Lung (tissue), 12 donors: ENCODE data around the gene MAML3. TPM values are rescaled to one million over a fixed set of nuclear protein-coding genes. Genes with fewer than 3 reads are reported as not detected.

Source experiments
- ATAC-seq: fragments of 200-7000 bp; cut with Tn5 transposase; one replicate; pipeline ENCODE4 v1.9.1; 2020; ENCODE audit warnings: moderate number of reproducible peaks; ENCODE audit not compliant: insufficient read depth, low FRiP score
- DNase-seq, 3 donors: peaks; one replicate each; pipeline ENCODE4 v3.0.0-alpha.2; 2013 to 2017
- H3K27ac ChIP-seq, 2 donors: one replicate each; pipeline ENCODE4 v1.5.1; 2013; ENCODE audit warnings: mild to moderate bottlenecking in 2 of 2, moderate library complexity in 2 of 2, control low read depth in 1 of 2, inconsistent platforms in 1 of 2, low read depth in 1 of 2, low read length in 1 of 2
- H3K27me3 ChIP-seq, 3 donors: one replicate each; pipeline ENCODE4 v1.5.1; 2013; ENCODE audit warnings: low read length in 2 of 3; ENCODE audit not compliant: control insufficient read depth in 3 of 3, insufficient read depth in 3 of 3
- H3K36me3 ChIP-seq, 4 donors: one replicate each; pipeline ENCODE4 v1.5.1; 2013; ENCODE audit warnings: low read length in 4 of 4, mild to moderate bottlenecking in 1 of 4, moderate library complexity in 1 of 4; ENCODE audit not compliant: control insufficient read depth in 4 of 4, insufficient read depth in 4 of 4
- H3K4me1 ChIP-seq, 5 donors: one replicate each; pipeline ENCODE4 v1.5.1; 2013; ENCODE audit warnings: low read length in 5 of 5, mild to moderate bottlenecking in 2 of 5, moderate library complexity in 1 of 5; ENCODE audit not compliant: control insufficient read depth in 5 of 5, insufficient read depth in 5 of 5
- H3K4me3 ChIP-seq: one replicate; pipeline ENCODE4 v1.5.1; 2013; ENCODE audit warnings: mild to moderate bottlenecking, control low read depth, moderate library complexity
- H3K9ac ChIP-seq, 2 donors: one replicate each; pipeline ENCODE4 v1.5.1; 2013; ENCODE audit warnings: low read length in 2 of 2, control low read depth in 1 of 2; ENCODE audit not compliant: insufficient read depth in 1 of 2
- H3K9me3 ChIP-seq, 4 donors: one replicate each; pipeline ENCODE4 v1.5.1; 2013; ENCODE audit warnings: low read length in 3 of 4, mild to moderate bottlenecking in 1 of 4, moderate library complexity in 1 of 4; ENCODE audit not compliant: control insufficient read depth in 4 of 4, insufficient read depth in 3 of 4
- CTCF ChIP-seq: IDR thresholded peaks from 2 replicates; pipeline ENCODE4 v1.5.1; 2012; ENCODE audit warnings: mild to moderate bottlenecking; ENCODE audit errors: control extremely low read depth, extremely low read depth
- WGBS, 2 donors: extraction: QIAGEN DNeasy Blood & Tissue Kit; methylation state at CpG; one replicate each; pipeline ENCODE4 v1.1.7; 2013; 5-methylcytosine and 5-hydroxymethylcytosine counted together
- polyA plus RNA-seq, 2 donors: library from polyadenylated mRNA; stranded (reverse); fragments of 200-250 nt; gene quantifications; one replicate each; pipeline ENCODE4 v1.2.1, GENCODE V29; 2013
- total RNA-seq, 2 donors: library from RNA; depleted of rRNA in 1 of 2; stranded (reverse); fragments of >200 nt in 1 of 2; gene quantifications; one replicate each; pipeline ENCODE4 v1.2.1, GENCODE V29; 2014 to 2021
- donor health status: control.
- donor health status: control.
- donor health status: Bipolar disorder and iron deficiency.
- donor health status: healthy.
- donor health status: DM: yes; HTN: yes; CAD: no.

Gene MAML3
- total and polyA plus RNA-seq, 4 donors: 3.0 to 16.4 (median 8.5) TPM

- no peaks in the 10 kb centered on the region for H3K36me3 ChIP-seq
- peaks cover 9 to 63% (median 34%) of the 10 kb centered on the region in 5 donors for H3K4me1 ChIP-seq
- H3K27ac ChIP-seq: peak overlapping the region in 1 of 2 donors; percentile 41
- H3K27me3 ChIP-seq: no peaks in the 10 kb centered on the region
- no peak overlapping the region for H3K4me3 ChIP-seq
- WGBS, 2 donors: 90 to 95% methylated on average over 8 of the region's 8 CpGs
- no peak for ATAC-seq
- H3K9me3 ChIP-seq: no peaks in the 10 kb centered on the region
- H3K9ac ChIP-seq: peak overlapping the region in 1 of 2 donors; percentile 34
- peak in 2 of 3 donors; percentile 58 to 59 for DNase-seq
- no peak for TF ChIP-seq CTCF
These were observed 241.5 kb downstream of the MAML3 start for GRCh38 chr4:139912445-139912844.

- Histone ChIP-seq H3K9me3 (peaks cover 0 to 2% (median 0%) of the 10 kb centered on the region in 4 donors), H3K36me3 (no peaks in the 10 kb centered on the region), H3K4me3 (no peak overlapping the region), H3K27ac (no peak overlapping the region), H3K9ac (no peak overlapping the region), H3K27me3 (no peaks in the 10 kb centered on the region), H3K4me1 (peaks cover 6 to 68% (median 26%) of the 10 kb centered on the region in 5 donors)
- ATAC-seq (no peak), DNase-seq (no peak)
- WGBS, 2 donors: 87 to 93% methylated on average over 3 of the region's 3 CpGs
- no peak for TF ChIP-seq CTCF
These were observed 243.9 kb downstream of the MAML3 start for GRCh38 chr4:139910106-139910505.

GRCh38 chr4:139908636-139909437 lies 245.1 kb downstream of the MAML3 start:
- DNase-seq (peak in 2 of 3 donors; percentile 80 to 81), ATAC-seq (no peak)
- Histone ChIP-seq H3K27me3 (no peaks in the 10 kb centered on the region), H3K4me1 (peaks cover 6 to 56% (median 19%) of the 10 kb centered on the region in 5 donors), H3K9ac (no peak overlapping the region), H3K9me3 (peaks cover 0 to 2% (median 0%) of the 10 kb centered on the region in 4 donors), H3K27ac (no peak overlapping the region), H3K36me3 (no peaks in the 10 kb centered on the region), H3K4me3 (no peak overlapping the region)
- WGBS, 2 donors: 83 to 85% methylated on average over 9 of the region's 9 CpGs
- TF ChIP-seq CTCF: no peak
